GM19455 (cell line): Measurements from ENCODE around the gene EFNA5.
"Not testable (repeated sequence)": the region's sequence is repeated elsewhere in the genome, so short reads cannot be mapped to it uniquely, and the experiment has no call there.

ENCODE experiments used
- ATAC-seq: cut with Tn5 transposase; IDR thresholded peaks from one replicate; pipeline ENCODE4 v1.9.1; 2021; ENCODE audit not compliant: unreplicated experiment

The EFNA5 gene

DNA sequence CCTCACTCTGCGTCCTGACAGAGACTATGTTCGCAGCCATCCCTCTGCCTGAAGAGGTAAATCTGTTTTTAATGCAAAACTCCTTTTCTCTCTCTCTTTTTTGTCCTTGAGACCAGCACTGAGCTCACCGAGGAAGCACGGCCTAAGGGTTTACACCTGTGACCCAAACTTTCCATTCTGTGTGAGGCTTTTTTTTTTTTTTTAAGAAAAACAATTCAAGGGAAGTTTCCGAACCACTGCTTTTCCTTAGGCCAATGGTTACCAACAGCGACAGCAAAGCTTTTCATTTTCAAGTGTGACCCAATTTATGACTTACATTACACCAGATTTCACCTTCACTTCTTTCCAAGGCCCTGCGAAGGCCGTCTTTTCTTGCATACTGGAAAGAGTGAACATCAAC is 205.9 kb downstream of the EFNA5 start:
- ATAC-seq: no peak

DNA sequence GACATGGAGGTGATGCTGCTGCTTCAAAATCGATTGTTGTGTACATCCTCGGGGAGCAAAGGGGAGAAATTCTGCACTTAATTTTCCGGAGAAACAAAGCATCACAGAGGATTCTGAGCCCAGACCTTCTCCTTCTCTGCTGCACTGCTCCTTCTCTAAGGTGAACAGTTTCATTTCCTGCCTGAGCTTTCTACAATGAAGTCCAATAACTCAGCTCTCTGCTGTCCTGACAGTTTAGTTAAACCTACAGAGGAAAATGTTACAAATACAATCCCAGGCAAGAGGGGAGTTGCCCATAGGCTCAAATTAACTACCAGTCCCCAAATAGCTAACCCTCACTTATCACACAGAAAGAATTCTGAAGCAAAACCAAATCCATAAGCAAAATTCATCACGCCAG is 206.3 kb downstream of the EFNA5 start:
- no peak for ATAC-seq

DNA sequence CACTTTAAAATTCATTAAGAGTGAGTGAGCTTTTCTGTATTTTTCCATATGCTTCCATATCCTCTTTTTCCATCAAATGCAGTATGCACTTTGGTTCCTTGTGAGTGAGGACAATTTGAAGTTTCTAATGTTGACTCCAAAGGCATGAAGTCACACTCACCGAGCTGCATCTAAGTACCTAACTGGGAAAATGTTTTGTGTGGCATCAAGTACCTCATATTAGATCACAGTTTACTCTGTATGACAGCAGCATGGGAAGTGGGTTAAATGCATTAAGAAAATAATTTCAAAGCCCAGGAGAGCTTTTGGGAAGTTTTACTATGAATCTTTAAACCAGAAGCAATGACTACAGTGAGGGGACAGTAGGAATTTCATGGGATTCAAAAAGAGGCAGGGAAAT is 207.0 kb downstream of the EFNA5 start:
- ATAC-seq: no peak

DNA sequence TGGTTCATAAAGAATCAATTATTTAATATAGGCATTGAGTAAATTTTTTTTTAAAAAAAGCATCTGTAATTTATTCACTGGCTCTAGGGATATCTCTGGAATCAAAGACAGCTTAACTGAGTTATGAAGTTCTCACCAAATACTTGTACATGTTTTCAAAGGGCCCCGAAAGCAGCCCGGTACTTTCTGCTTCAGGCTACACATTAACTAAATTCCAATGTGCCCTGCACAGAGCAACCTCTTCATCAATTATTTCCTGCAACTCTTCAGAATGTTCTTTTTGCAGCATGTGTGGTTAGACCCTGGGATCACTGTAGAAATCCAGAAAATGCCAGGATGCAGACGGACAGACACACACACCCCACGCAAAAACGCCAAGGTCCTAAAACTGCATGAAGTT is 209.0 kb downstream of the EFNA5 start:
- ATAC-seq: no peak

DNA sequence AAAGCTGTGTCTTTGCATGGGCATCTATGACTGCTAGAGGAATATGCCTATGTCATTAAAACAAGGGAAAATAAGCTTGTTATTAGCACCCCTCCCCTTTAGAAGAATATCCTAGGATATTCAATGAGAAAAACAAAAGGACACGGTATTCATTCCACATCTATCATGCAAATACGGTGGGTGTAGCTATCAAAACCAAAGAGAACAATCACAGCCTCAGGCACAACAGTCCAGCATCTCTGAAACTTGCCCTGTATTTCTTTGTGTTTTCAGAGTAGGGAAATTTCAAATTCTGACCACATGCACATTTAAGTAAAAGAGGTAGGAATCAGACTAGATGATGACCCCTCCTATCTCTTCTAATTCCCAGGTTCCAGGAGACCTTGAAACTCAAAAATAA is 209.9 kb downstream of the EFNA5 start:
- ATAC-seq: no peak

DNA sequence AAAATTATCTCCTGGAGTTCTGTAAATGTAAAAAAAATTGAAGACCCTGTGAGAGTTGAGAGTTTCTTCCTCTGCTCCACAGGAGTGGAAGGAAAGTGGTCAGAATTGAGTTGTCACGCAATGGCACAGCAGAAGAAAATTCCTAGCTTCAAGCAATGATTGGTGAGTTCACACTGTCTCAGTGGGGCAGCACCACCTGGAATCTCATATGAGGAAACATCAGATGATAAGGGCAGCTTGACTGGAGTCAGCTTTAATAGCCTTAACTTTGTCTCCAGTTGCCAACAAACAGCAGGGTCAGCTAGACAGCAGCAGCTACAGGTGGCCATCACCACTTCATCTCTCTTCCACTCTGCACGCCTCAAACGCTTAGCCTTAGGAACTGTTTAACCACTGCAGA is 211.1 kb downstream of the EFNA5 start:
- ATAC-seq: no peak

DNA sequence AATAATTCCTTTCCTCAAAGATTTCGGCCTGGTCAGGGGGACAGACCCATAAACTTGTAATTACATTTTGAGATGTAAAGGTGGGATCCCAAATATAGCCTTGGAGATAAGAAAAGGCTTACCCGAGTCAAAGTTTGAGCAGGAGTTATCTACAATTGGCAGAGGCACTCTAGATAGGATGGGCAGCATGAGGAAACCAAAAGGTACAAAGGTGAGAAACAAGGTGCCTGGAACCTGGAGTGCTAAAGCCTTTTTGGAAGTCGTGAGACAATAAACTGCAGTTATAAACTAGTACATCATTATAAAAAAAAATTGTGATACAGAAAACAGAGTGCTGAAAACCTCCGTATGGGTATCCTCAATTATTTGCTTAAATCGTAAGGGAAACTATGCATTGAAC is 212.4 kb downstream of the EFNA5 start:
- no peak for ATAC-seq

DNA sequence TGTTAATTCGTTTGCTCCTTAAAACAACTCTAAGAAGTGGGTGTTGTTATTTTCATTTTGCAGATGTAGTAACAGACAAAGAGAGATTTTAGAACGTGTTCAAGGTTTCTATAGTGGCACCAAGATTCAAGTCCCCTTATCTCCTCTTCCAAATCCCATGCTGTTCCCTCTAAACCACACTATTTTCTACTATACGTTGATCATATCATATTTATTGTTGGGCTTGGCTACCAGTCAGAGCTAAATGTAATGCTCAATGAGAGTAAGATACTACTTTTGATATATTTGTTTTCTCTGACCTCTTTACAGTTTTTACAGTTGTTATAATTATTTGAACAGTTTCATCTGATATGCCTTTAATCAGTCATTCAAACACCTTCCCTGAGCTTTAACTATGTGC is 212.9 kb downstream of the EFNA5 start:
- no peak for ATAC-seq

DNA sequence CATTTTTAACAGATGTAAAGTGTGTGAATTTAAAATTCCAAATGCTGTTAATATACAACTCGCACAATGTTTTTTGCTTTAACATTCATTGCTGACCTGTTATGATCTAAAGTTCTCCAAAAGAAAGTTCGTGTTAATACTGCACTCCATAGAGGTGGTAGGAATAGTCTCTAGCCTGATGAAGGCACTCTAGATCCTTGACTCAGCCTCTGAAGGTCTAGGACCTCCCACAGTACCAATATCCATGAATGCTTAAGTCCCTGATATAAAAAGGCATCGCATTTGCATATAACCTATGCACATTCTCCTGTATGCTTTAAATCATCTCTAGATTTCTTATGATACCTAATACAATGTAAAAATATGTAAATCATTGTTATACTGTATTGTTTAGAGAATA is 213.6 kb downstream of the EFNA5 start:
- no peak for ATAC-seq

DNA sequence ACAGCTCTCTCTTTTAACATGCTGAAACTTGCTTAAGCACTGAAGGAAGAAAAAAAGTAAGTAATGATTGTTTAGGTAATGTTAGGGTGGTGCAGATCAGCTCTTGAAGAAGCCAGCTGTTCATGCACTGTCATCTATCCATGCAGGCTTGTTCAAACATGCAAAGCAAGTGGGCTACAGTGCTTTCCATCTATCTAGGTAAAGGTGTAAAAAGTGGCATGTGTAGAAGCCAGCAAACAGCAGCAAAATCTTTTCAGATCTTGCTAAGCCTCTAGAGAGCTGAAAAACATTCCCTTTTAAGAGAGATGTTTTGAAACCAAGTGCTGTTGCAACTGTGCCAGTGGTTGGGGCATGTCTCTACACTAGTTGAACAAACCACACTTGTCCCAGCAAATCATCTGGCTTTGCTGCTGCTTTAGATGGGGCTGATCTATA is 214.4 kb downstream of the EFNA5 start:
- ATAC-seq: peak; percentile 61

DNA sequence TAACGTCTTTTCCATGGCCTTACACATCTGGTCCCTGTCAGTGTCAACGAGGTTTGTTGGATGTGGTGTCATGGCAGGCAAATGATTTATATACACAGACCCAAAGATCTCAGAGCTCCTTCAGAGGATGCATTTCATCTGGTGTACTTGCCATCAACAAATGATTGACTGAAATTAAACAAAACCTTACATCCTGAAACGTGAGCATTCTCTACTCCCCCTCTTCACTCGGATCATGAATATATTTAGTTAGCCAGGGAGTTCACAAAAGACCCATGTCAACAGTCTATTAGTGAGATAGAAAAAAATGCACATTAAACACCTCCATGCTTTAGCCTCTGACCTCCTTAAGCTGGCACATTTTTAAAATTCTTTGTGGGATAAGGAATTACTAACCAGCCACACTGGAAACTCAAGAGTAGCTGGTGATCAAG is 215.6 kb downstream of the EFNA5 start:
- ATAC-seq: no peak

DNA sequence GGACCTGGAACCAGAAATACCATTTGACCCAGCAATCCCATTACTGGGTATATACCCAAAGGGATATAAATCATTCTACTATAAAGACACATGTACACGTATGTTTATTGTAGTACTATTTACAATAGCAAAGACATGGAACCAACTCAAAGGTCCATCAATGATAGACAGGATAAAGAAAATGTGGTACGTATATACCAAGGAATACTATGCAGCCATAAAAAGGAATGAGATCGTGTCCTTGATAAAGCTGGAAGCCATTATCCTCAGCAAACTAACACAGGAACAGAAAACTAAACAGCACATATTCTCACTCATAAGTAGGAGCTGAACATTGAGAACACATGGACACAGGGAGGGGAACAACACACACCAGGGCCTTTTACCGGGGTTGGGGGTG is 218.9 kb downstream of the EFNA5 start:
- ATAC-seq: not testable (repeated sequence)

DNA sequence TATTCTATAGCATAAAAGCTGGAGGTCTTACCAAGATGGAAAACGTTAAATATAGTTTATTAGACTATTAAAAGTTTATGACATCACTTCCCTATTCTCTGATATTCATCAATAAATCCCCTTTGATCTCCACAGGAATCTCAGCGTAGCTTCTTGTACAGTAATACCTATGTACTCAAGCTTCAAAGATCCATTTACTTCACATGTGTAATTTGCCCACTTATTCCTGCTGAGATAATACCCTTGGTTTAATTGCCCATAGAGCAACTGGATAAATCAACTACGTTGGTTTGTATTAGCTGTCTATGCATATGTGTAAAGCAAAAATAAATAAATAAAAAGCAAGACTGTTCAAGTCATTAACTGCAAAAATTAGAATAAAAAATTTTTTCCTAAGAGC is 219.7 kb downstream of the EFNA5 start:
- no peak for ATAC-seq

DNA sequence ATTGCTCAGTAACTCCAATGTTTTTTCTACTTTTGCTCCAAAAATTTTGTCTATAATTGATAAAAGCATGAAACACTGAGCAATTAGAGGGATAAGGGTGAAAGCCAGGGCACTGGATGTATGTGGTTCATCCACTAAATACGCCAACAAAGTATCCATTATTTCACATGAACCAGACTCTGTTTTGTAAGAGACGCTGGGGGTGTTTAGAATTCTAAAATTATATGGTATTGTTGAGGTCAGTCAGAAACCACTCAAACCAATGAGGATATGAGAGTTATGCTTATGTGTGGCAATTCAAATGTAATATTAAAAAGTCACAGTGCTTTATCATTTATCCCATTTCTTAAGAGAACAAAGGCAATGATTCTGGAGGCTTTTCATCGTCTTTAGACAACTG is 220.2 kb downstream of the EFNA5 start:
- ATAC-seq: no peak

DNA sequence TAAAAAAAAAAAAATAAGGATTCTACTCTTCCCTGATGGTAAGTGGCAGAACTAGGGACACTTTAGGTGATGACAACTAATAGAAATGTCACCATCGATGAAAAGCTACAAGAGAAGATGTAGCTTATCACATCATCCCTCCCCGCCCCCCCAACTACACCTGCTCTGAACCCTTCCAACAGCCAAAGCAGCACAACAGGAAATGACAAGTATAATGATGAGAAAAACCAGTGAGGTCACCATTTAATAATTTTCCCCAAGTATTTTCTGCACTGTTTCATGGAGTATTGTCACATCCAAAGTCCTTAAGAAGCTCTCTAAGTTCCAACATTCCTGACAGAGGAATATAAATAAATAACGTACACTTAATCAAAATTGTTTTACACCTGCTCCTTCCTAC is 221.4 kb downstream of the EFNA5 start:
- no peak for ATAC-seq

DNA sequence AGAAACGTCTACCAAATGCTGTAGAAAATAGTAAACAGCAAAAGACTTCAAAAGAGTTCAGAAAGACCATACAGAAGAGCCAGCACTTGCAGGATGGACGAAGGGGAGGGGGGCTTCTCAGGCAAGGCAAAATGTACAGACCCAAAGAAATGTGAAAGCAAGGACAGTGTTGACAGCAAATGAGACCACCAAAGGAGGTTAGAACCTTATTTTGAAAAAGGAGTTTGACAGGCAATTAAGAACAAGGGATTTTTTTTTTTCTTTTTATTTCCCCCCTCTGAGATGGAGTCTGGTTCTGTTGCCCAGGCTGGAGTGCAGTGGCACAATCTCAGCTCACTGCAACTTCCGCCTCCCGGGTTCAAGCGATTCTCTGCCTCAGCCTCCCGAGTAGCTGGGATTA is 223.2 kb downstream of the EFNA5 start:
- no peak for ATAC-seq

DNA sequence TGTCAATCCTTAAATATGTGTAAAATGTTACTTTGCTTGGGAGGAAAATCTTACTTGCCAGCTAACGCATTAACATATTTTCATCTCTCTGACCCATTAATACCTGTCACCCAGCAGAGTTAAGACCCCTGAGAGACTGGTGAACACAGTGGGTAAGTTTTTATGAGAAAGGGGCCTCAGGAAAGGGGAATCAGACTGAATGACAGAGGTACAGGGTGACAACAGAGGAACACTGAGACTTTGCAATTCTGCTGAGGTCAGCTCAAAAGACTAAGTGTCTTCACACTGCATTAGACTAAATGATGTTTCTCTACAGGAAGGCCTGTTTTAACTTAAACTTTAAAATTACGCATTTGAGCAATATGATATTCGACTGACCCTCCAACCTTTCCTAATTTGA is 223.8 kb downstream of the EFNA5 start:
- ATAC-seq: no peak

DNA sequence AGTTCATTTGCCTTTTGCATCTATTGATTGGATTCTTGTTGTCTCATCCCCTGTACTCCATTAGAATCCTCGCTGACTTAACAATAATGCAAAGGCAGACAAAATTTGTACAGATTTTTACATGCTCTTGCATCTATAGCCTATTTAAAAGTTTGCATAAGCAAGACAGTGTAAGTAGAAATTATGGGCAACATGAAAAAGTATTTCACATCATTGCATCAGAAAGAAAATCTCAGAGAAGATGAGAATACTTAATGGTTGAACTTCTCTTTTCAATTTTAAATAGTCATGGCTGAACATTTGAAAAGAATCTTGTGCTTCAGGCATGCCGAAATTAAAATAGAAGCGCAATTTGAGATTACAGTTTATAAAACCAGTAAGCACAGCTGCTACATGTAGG is 226.4 kb downstream of the EFNA5 start:
- ATAC-seq: no peak

DNA sequence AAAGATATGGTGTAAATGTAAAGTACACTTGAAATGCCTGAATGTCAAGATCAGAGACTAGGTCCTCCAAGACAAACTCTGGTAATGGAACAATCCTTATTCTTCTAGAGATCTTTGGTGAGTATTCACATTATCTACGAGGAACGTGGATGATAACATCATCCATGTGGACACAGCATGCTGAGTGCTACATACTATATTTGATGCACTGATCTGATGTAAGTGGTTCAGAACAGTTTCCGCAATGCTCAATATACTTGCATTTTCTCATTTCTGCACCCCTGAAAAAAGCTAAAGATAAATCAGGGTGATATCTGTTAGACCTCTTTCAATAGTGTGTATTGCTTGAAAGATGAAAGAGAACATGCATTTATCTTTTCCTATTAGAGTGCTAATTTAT is 226.8 kb downstream of the EFNA5 start:
- ATAC-seq: no peak

DNA sequence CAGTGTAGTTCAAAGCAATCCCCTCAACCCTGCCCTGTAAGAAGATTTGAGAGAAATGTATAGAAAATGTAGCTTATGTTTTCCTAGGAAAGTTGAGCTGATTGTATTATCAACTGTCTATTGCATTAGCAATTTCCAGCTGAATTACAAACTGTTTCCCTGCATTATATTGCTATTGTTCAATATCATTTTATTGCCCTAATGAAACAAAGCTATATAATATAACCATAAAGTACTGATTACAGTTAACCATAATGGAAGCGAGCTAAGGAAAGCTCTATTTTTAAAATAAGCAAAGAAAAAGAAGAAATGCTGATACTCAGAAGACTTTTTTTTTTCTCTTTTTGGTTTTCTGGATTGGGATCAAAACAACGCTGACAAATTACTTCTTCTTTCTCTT is 228.3 kb downstream of the EFNA5 start:
- no peak for ATAC-seq

DNA sequence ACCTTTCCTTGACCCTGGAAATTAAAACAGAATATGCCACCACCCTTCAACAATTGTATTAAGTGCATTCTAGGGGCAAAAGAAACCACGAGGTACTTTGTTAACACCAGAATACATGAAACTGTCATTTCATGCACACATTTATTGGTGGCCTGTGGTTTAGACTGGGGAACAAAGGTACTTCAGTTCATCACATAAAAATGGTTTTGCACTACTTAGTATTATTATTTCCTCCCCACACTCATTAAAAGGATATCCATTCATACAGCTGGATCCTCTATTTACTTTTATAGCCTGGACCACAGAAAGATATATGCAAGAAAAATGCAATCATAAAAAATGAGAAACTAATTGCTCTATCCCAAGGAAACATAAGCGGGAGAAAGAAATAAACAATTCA is 230.9 kb downstream of the EFNA5 start:
- ATAC-seq: no peak

DNA sequence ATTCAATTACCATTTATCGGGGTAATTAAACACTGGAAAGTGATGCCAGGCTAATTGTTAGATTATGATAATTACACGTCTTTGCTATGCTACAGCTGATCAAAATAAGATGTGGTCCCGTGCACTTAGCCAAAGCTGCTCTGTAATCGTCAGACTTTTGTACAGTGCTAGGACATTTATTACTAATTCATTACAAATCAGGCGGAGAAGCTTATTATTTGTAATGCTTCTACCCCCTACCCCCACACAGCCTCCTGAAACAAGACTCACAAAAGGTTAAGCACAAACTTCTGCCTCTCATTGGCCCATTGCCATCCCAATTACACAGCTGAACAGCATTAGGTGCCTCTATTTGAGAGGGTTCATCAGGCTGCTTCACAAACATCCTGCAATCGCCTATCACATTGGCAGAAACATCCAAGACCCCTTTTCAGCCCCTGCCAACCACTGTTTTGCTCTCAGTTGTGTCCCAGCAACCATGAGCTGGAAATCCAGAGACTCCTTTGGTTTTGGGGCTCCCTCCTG is 232.7 kb downstream of the EFNA5 start:
- ATAC-seq: no peak

DNA sequence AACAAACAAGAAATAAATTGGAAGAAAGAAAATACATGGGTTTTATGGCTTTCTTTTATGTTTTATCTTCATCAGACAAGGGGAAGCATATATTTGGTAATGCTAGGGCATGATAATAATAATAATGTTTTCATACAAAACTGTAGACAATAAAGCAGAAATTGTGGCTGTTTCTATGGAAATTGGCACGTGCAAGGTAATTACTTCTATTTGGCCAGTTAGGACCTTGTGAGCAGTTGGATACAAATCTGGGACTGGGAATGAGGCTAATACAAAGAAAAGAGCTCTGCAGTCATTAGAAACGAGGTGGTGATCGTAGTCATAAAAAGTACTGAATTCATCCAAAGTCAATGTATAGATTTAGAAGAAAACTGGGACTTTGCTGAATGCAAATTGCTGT is 233.6 kb downstream of the EFNA5 start:
- no peak for ATAC-seq

DNA sequence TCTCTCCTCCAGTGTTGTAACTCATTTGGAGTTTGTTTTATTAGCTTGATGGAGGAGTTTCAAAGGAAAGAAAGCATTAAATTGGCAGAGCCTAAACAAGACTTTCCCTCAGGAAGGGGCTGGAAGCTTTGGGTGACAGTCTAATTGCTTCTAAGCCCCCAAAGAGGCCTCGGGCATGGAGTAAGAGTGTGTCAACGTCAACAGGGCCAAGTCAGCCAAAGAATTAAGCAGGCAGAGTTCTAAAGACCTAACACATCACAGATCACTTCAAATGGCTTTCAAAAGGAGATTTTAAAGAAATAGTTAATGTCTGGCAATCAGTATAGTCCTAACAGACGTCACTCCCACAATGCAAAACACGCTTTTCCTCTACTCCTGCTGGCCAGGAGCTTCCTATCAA is 234.5 kb downstream of the EFNA5 start:
- ATAC-seq: no peak
